GM12892 (cell line): Measurements from ENCODE around the gene NCBP1.

Source experiments
- POLR2A ChIP-seq: IDR thresholded peaks from 2 replicates; pipeline ENCODE4 v1.6.1; 2011; ENCODE audit warnings: low read depth, low read length, control low read depth
- POLR2AphosphoS5 ChIP-seq: IDR thresholded peaks from 2 replicates; pipeline ENCODE4 v1.6.1; 2011; ENCODE audit warnings: low read depth, low read length, control low read depth
- TAF1 ChIP-seq: IDR thresholded peaks from 2 replicates; pipeline ENCODE4 v1.6.1; 2011; ENCODE audit warnings: low read depth, mild to moderate bottlenecking, control low read depth, low read length, borderline replicate concordance

GRCh38 chr9:97673922-97674321, 40.3 kb downstream of the NCBP1 start:
- no peak for TF ChIP-seq POLR2A
- TF ChIP-seq POLR2AphosphoS5 = no peak
- TF ChIP-seq TAF1 = no peak
